ENCODE results near the gene C5orf47.

GRCh38 chr5:174053905-174054304, 64.9 kb downstream of the C5orf47 start:
- TF ChIP-seq CTCF (conservative IDR thresholded peaks at IDR 0.05; ENCODE audit: low read depth, low read length), result no peak
- TF ChIP-seq POLR2A (IDR thresholded peaks at IDR 0.05; ENCODE audit: low read depth, low read length), result no peak
- no peak for TF ChIP-seq RCOR1 (IDR thresholded peaks at IDR 0.05; ENCODE audit: insufficient replicate concordance, low read length)
- no peak for TF ChIP-seq ELK1 (IDR thresholded peaks at IDR 0.05; ENCODE audit: borderline replicate concordance, low read depth, low read length)
- no peak for TF ChIP-seq FOS (IDR thresholded peaks at IDR 0.05; ENCODE audit: low read depth, low read length)
- TF ChIP-seq RAD21 (IDR thresholded peaks at IDR 0.05; ENCODE audit: low read length), result no peak
- no peak for TF ChIP-seq NFE2L2 (IDR thresholded peaks at IDR 0.05; ENCODE audit: low read depth, low read length)
- TF ChIP-seq MAZ (IDR thresholded peaks at IDR 0.05; ENCODE audit: borderline replicate concordance, low read depth, low read length), result no peak
- no peak for TF ChIP-seq RFX5 (IDR thresholded peaks at IDR 0.05; ENCODE audit: low read depth, low read length)
- TF ChIP-seq BHLHE40 (IDR thresholded peaks at IDR 0.05; ENCODE audit: low read depth, low read length), result no peak
- TF ChIP-seq CEBPB (IDR thresholded peaks at IDR 0.05; ENCODE audit: low read depth, low read length), result no peak
- TF ChIP-seq MAFK (IDR thresholded peaks at IDR 0.05; ENCODE audit: low read depth, low read length), result no peak
- no peak for TF ChIP-seq MXI1 (IDR thresholded peaks at IDR 0.05; ENCODE audit: borderline replicate concordance, low read depth, low read length)

Measured in IMR-90 (cell line).